Measurements from ENCODE around the gene OR2A14.
"Not testable (repeated sequence)": the region's sequence is repeated elsewhere in the genome, so short reads cannot be mapped to it uniquely, and the experiment has no call there.

Gene OR2A14

GRCh38 chr7:144122876-144123275 lies at the start of gene OR2A14:
TSS of gene OR2A14 (plus strand) at chr7:144123176. CDS start at chr7:144129113, 5,937 bp downstream.
- DNase-seq, result no peak

GRCh38 chr7:144074374-144074773 lies 48.6 kb upstream of the OR2A14 start:
- no peak for DNase-seq

- no peak for DNase-seq
These were observed 37.0 kb upstream of the OR2A14 start, which contains the start of gene OR2A12 for GRCh38 chr7:144085978-144086377. TSS of gene OR2A12 (plus strand) at chr7:144086278. CDS start at chr7:144095108, 8,830 bp downstream.

GRCh38 chr7:144086730-144087129 lies 36.2 kb upstream of the OR2A14 start:
- no peak for DNase-seq

GRCh38 chr7:144087230-144087629 lies 35.7 kb upstream of the OR2A14 start:
- no peak for DNase-seq

GRCh38 chr7:144090667-144091066 lies 32.3 kb upstream of the OR2A14 start:
- no peak for DNase-seq

- DNase-seq, result no peak
These were observed 24.2 kb upstream of the OR2A14 start for GRCh38 chr7:144098776-144099175.

GRCh38 chr7:144100607-144101006 lies 22.4 kb upstream of the OR2A14 start:
- DNase-seq, result no peak

GRCh38 chr7:144102041-144102440 lies 20.9 kb upstream of the OR2A14 start:
- no peak for DNase-seq

GRCh38 chr7:144105211-144105610 lies 17.8 kb upstream of the OR2A14 start:
- no peak for DNase-seq

- DNase-seq, result no peak
These were observed 13.7 kb upstream of the OR2A14 start, which contains the start of gene OR2A2 for GRCh38 chr7:144109283-144109682. TSS of gene OR2A2 (plus strand) at chr7:144109583. CDS start at chr7:144109583, 0 bp downstream.

- no peak for DNase-seq
These were observed 12.7 kb upstream of the OR2A14 start for GRCh38 chr7:144110272-144110671.

GRCh38 chr7:144113651-144114050 lies 9.3 kb upstream of the OR2A14 start:
- no peak for DNase-seq

GRCh38 chr7:144118341-144118740 lies 4.6 kb upstream of the OR2A14 start:
- DNase-seq, result no peak

- DNase-seq, result peak; percentile 86
These were observed 4.8 kb downstream of the OR2A14 start for GRCh38 chr7:144127714-144128334.

- DNase-seq, result not testable (repeated sequence)
These were observed 6.6 kb downstream of the OR2A14 start for GRCh38 chr7:144129601-144130000.

GRCh38 chr7:144130730-144131129 lies 7.8 kb downstream of the OR2A14 start:
- DNase-seq, result no peak

- no peak for DNase-seq
These were observed 9.3 kb downstream of the OR2A14 start for GRCh38 chr7:144132262-144132661.

GRCh38 chr7:144133307-144133706 lies 10.3 kb downstream of the OR2A14 start:
- no peak for DNase-seq

GRCh38 chr7:144134116-144134515 lies 11.1 kb downstream of the OR2A14 start:
- DNase-seq, result no peak

- no peak for DNase-seq
These were observed 14.5 kb downstream of the OR2A14 start for GRCh38 chr7:144137501-144137900.

- no peak for DNase-seq
These were observed 19.2 kb downstream of the OR2A14 start for GRCh38 chr7:144142187-144142586.

GRCh38 chr7:144144426-144144825 lies 21.4 kb downstream of the OR2A14 start:
- DNase-seq, result no peak

GRCh38 chr7:144148224-144148827 lies 25.4 kb downstream of the OR2A14 start:
- DNase-seq, result no peak

- no peak for DNase-seq
These were observed 35.9 kb downstream of the OR2A14 start for GRCh38 chr7:144158861-144159260.
